Astrocyte of the cerebellum (primary cell): ENCODE data around the gene NCSTN.

Source experiments
- DNase-seq: peaks from one replicate; pipeline ENCODE4 v3.0.0-alpha.2; 2011; ENCODE audit warnings: low read depth
- H3K4me3 ChIP-seq: 2 replicates; pipeline ENCODE4 v1.5.1; 2011; ENCODE audit warnings: mild to moderate bottlenecking, low read depth, low read length, moderate library complexity
- CTCF ChIP-seq: IDR thresholded peaks from 2 replicates; pipeline ENCODE4 v1.5.1; 2012; ENCODE audit warnings: low read length, low read depth, moderate library complexity, mild to moderate bottlenecking; ENCODE audit errors: missing control alignments
- in situ Hi-C: cut with HindIII; loops from 2 replicates; pipeline ENCODE4 v1.10.0; 2017; ENCODE audit warnings: low sequenced_read_pairs

Gene NCSTN

GRCh38 chr1:160309571-160309970 is 33.6 kb upstream of the NCSTN start:
- in situ Hi-C loops: no loop called here
- no peak for DNase-seq
- no peak for TF ChIP-seq CTCF
- no peak overlapping the region for H3K4me3 ChIP-seq

- in situ Hi-C loops: no loop called here
- no peak overlapping the region for H3K4me3 ChIP-seq
- DNase-seq: no peak
- TF ChIP-seq CTCF: no peak
Observed at GRCh38 chr1:160315359-160315758, 27.8 kb upstream of the NCSTN start.

GRCh38 chr1:160322831-160323230 is 20.4 kb upstream of the NCSTN start:
- no peak for DNase-seq

GRCh38 chr1:160325252-160325651 is 17.9 kb upstream of the NCSTN start:
- no peak overlapping the region for H3K4me3 ChIP-seq
- no peak for DNase-seq
- in situ Hi-C loops: loop anchor here (5.0 to 10.0 kb wide), 2 partner anchors 48 to 130 kb away; partner anchors contain the start of gene CASQ1
- TF ChIP-seq CTCF: no peak

More at GRCh38 chr1:160322831-160323230, 20.4 kb upstream of the NCSTN start:
- H3K4me3 ChIP-seq: no peak overlapping the region
- TF ChIP-seq CTCF: no peak
- in situ Hi-C loops: loop anchor here (10.0 kb wide), 1 partner anchor 128 kb away; the partner anchor contains the start of gene CASQ1

- no peak overlapping the region for H3K4me3 ChIP-seq
- in situ Hi-C loops: loop anchor here (5.0 to 10.0 kb wide), 2 partner anchors 49 to 132 kb away; partner anchors contain the start of gene CASQ1
- DNase-seq: no peak
- no peak for TF ChIP-seq CTCF
Observed at GRCh38 chr1:160326418-160326817, 16.8 kb upstream of the NCSTN start.

- no peak for DNase-seq
- in situ Hi-C loops: loop anchor here (5.0 to 10.0 kb wide), 2 partner anchors 51 to 133 kb away; partner anchors contain the start of gene CASQ1
- H3K4me3 ChIP-seq: no peak overlapping the region
- TF ChIP-seq CTCF: no peak
Observed at GRCh38 chr1:160328184-160328583, 15.0 kb upstream of the NCSTN start.

GRCh38 chr1:160330119-160330518 is 13.1 kb upstream of the NCSTN start:
- no peak for DNase-seq
- no peak overlapping the region for H3K4me3 ChIP-seq
- in situ Hi-C loops: no loop called here
- no peak for TF ChIP-seq CTCF
